ENCODE results near the gene NFAM1.

The NFAM1 gene

GRCh38 chr22:42433754-42434682 lies 1.8 kb upstream of the NFAM1 start:
- POLR2A ChIA-PET: interaction anchor here (1.1 to 1.6 kb wide), 2 partner anchors 9 to 65 kb away, joined by 4 to 7 read pairs; no protein-coding TSS in a partner anchor
- Histone ChIP-seq H3K9me3 (ENCODE audit: control insufficient read depth, insufficient read depth, low read depth, low read length) (no peaks in the 10 kb centered on the region), H3K4me3 (ENCODE audit: low read depth, low read length) (no peak overlapping the region), H3K36me3 (ENCODE audit: control insufficient read depth in 2 of 2, insufficient read depth in 1 of 2, low read length in 2 of 2) (no peaks in the 10 kb centered on the region), H3K27ac (ENCODE audit: extremely low read depth, low read depth, low read length) (peak overlapping the region; percentile 27; the same call in 1 of the 2 replicates), H3K4me1 (ENCODE audit: control insufficient read depth, insufficient read depth, low read length) (peaks cover 9% of the 10 kb centered on the region; the same call in 1 of the 2 replicates)
- CTCF ChIA-PET: interaction anchor here (0.5 to 3.4 kb wide), 9 partner anchors 10 to 790 kb away, joined by 3 to 19 read pairs (median 5); no protein-coding TSS in a partner anchor
- peak; percentile 80; the same call in 1 of the 2 replicates for TF ChIP-seq ZNF121 (tag by site-specific recombination; IDR thresholded peaks at IDR 0.05)
- TF ChIP-seq BCL11A (tag by site-specific recombination; IDR thresholded peaks at IDR 0.05; ENCODE audit: low read depth): no peak
- no peak for TF ChIP-seq RBAK (tag by site-specific recombination; IDR thresholded peaks at IDR 0.05)
- TF ChIP-seq ZSCAN30 (tag by site-specific recombination; IDR thresholded peaks at IDR 0.05): 0 out of 2 replicates have a peak, but pooled peaks have one; percentile 65
- TF ChIP-seq GLI4 (tag by site-specific recombination; IDR thresholded peaks at IDR 0.05): no peak
- TF ChIP-seq FEZF1 (tag by site-specific recombination; IDR thresholded peaks at IDR 0.05): no peak
- no peak for TF ChIP-seq ZNF239 (tag by site-specific recombination; IDR thresholded peaks at IDR 0.05)
- TF ChIP-seq BCL6B (tag by site-specific recombination; IDR thresholded peaks at IDR 0.05): no peak
- TF ChIP-seq GLIS2 (tag by site-specific recombination; IDR thresholded peaks at IDR 0.05): peak; percentile 48
- no peak for TF ChIP-seq ZNF133 (tag by site-specific recombination; IDR thresholded peaks at IDR 0.05)
- TF ChIP-seq ZBTB44 (tag by site-specific recombination; IDR thresholded peaks at IDR 0.05): no peak
- TF ChIP-seq ZNF423 (tag by site-specific recombination; IDR thresholded peaks at IDR 0.05): 0 out of 2 replicates have a peak, but pooled peaks have one; percentile 52
- TF ChIP-seq, protein P1, sequence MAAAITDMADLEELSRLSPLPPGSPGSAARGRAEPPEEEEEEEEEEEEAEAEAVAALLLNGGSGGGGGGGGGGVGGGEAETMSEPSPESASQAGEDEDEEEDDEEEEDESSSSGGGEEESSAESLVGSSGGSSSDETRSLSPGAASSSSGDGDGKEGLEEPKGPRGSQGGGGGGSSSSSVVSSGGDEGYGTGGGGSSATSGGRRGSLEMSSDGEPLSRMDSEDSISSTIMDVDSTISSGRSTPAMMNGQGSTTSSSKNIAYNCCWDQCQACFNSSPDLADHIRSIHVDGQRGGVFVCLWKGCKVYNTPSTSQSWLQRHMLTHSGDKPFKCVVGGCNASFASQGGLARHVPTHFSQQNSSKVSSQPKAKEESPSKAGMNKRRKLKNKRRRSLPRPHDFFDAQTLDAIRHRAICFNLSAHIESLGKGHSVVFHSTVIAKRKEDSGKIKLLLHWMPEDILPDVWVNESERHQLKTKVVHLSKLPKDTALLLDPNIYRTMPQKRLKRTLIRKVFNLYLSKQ (tag by site-specific recombination; IDR thresholded peaks at IDR 0.05; ENCODE audit: borderline replicate concordance): no peak
- no peak for TF ChIP-seq GLI2 (tag by site-specific recombination; IDR thresholded peaks at IDR 0.05; ENCODE audit: borderline replicate concordance, low read depth)
- no peak for TF ChIP-seq SP2 (tag by site-specific recombination; IDR thresholded peaks at IDR 0.05)
- no peak for TF ChIP-seq ZNF645 (tag by site-specific recombination; IDR thresholded peaks at IDR 0.05)
- no peak for TF ChIP-seq ZNF354C (tag by site-specific recombination; IDR thresholded peaks at IDR 0.05; ENCODE audit: borderline replicate concordance, low read depth)
- TF ChIP-seq ZIC2 (tag by site-specific recombination; IDR thresholded peaks at IDR 0.05): peak; percentile 95
- no peak for TF ChIP-seq SCRT2 (tag by site-specific recombination; IDR thresholded peaks at IDR 0.05)
- no peak for TF ChIP-seq ZNF692 (tag by site-specific recombination; IDR thresholded peaks at IDR 0.05)
- no peak for TF ChIP-seq ZNF426 (tag by site-specific recombination; IDR thresholded peaks at IDR 0.05)
- peak; percentile 45 for TF ChIP-seq ZBTB20 (tag by site-specific recombination; IDR thresholded peaks at IDR 0.05)
- TF ChIP-seq ZNF146 (tag by site-specific recombination; IDR thresholded peaks at IDR 0.05): no peak
- TF ChIP-seq, protein P2, sequence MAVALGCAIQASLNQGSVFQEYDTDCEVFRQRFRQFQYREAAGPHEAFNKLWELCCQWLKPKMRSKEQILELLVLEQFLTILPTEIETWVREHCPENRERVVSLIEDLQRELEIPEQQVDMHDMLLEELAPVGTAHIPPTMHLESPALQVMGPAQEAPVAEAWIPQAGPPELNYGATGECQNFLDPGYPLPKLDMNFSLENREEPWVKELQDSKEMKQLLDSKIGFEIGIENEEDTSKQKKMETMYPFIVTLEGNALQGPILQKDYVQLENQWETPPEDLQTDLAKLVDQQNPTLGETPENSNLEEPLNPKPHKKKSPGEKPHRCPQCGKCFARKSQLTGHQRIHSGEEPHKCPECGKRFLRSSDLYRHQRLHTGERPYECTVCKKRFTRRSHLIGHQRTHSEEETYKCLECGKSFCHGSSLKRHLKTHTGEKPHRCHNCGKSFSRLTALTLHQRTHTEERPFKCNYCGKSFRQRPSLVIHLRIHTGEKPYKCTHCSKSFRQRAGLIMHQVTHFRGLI (tag by site-specific recombination; IDR thresholded peaks at IDR 0.05): no peak
- TF ChIP-seq, protein P3, sequence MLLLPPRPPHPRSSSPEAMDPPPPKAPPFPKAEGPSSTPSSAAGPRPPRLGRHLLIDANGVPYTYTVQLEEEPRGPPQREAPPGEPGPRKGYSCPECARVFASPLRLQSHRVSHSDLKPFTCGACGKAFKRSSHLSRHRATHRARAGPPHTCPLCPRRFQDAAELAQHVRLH (tag by site-specific recombination; IDR thresholded peaks at IDR 0.05): no peak
- TF ChIP-seq, protein P4, sequence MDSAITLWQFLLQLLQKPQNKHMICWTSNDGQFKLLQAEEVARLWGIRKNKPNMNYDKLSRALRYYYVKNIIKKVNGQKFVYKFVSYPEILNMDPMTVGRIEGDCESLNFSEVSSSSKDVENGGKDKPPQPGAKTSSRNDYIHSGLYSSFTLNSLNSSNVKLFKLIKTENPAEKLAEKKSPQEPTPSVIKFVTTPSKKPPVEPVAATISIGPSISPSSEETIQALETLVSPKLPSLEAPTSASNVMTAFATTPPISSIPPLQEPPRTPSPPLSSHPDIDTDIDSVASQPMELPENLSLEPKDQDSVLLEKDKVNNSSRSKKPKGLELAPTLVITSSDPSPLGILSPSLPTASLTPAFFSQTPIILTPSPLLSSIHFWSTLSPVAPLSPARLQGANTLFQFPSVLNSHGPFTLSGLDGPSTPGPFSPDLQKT (IDR thresholded peaks at IDR 0.05; ENCODE audit: borderline replicate concordance, low read depth, low read length): no peak

Measured in HEK293 (cell line).